Stimulated activated CD4-positive, alpha-beta T cell treated with anti-CD3 and anti-CD28 coated beads, Interleukin-1b, Interleukin-23, amount 100 ng/mL, for 48 hours (primary cell): ENCODE measurements around the gene PRR22.
"Not testable (repeated sequence)": the region's sequence is repeated elsewhere in the genome, so short reads cannot be mapped to it uniquely, and the experiment has no call there.

Source experiments
- DNase-seq: peaks from one replicate; pipeline ENCODE4 v3.0.0-alpha.2; 2020

The PRR22 gene

GRCh38 chr19:5744999-5745398 lies 39.5 kb downstream of the PRR22 start:
- not testable (repeated sequence) for DNase-seq

- no peak for DNase-seq
Observed at GRCh38 chr19:5743630-5744029, 40.9 kb downstream of the PRR22 start.

- no peak for DNase-seq
Observed at GRCh38 chr19:5742051-5742450, 42.5 kb downstream of the PRR22 start.

- no peak for DNase-seq
Observed at GRCh38 chr19:5738423-5738822, 46.1 kb downstream of the PRR22 start.

- not testable (repeated sequence) for DNase-seq
Observed at GRCh38 chr19:5733172-5733571, 51.4 kb downstream of the PRR22 start.
